Measurements from ENCODE around the gene SLC6A8.
A peak's percentile ranks its signal among the peaks of the same experiment; 100 is the strongest.

Gene SLC6A8

GRCh38 chrX:153687121-153688039, at the start of gene SLC6A8:
SLC6A8 (plus strand) TSS chrX:153687926; CDS start chrX:153688575, 649 bp downstream.
- FAIRE-seq = no peak
- peak; percentile 56 for DNase-seq (ENCODE audit: low spot score)

GRCh38 chrX:153638041-153638371, 49.7 kb upstream of the SLC6A8 start:
- FAIRE-seq = no peak
- DNase-seq (ENCODE audit: low spot score) = no peak

GRCh38 chrX:153638436-153639176, 49.1 kb upstream of the SLC6A8 start:
- FAIRE-seq (no peak), DNase-seq (ENCODE audit: low spot score) (no peak)

- FAIRE-seq (no peak), DNase-seq (ENCODE audit: low spot score) (no peak)
These were observed 48.3 kb upstream of the SLC6A8 start for GRCh38 chrX:153639177-153640044.

- DNase-seq (ENCODE audit: low spot score) (no peak), FAIRE-seq (no peak)
These were observed 47.6 kb upstream of the SLC6A8 start for GRCh38 chrX:153640045-153640686.

GRCh38 chrX:153640736-153641575, 46.8 kb upstream of the SLC6A8 start:
- FAIRE-seq (no peak), DNase-seq (ENCODE audit: low spot score) (no peak)

GRCh38 chrX:153641627-153642026, 46.1 kb upstream of the SLC6A8 start:
- FAIRE-seq (no peak), DNase-seq (ENCODE audit: low spot score) (no peak)

- no peak for FAIRE-seq
These were observed 45.6 kb upstream of the SLC6A8 start for GRCh38 chrX:153642051-153642654.

GRCh38 chrX:153642655-153643430, 44.9 kb upstream of the SLC6A8 start:
- FAIRE-seq (no peak), DNase-seq (ENCODE audit: low spot score) (no peak)

More at GRCh38 chrX:153642051-153642654, 45.6 kb upstream of the SLC6A8 start:
- DNase-seq (ENCODE audit: low spot score) = no peak

- DNase-seq (ENCODE audit: low spot score) = no peak
- FAIRE-seq = no peak
These were observed 44.0 kb upstream of the SLC6A8 start for GRCh38 chrX:153643431-153644351.

- no peak for FAIRE-seq
- no peak for DNase-seq (ENCODE audit: low spot score)
These were observed 43.2 kb upstream of the SLC6A8 start for GRCh38 chrX:153644356-153645125.

GRCh38 chrX:153645151-153645550, 42.6 kb upstream of the SLC6A8 start:
- no peak for FAIRE-seq

GRCh38 chrX:153645921-153646488, 41.7 kb upstream of the SLC6A8 start:
- no peak for DNase-seq (ENCODE audit: low spot score)
- FAIRE-seq = no peak

More at GRCh38 chrX:153645151-153645550, 42.6 kb upstream of the SLC6A8 start:
- no peak for DNase-seq (ENCODE audit: low spot score)

GRCh38 chrX:153646620-153647373, 40.9 kb upstream of the SLC6A8 start, which contains the start of gene DUSP9:
DUSP9 (plus strand) TSS chrX:153647203; CDS start chrX:153647954, 751 bp downstream.
- DNase-seq (ENCODE audit: low spot score) = peak; percentile 11
- FAIRE-seq = no peak

GRCh38 chrX:153647461-153648357, 40.0 kb upstream of the SLC6A8 start:
- DNase-seq (ENCODE audit: low spot score) (no peak), FAIRE-seq (no peak)
